Mesendoderm (in vitro differentiated cells): Measurements from ENCODE around the gene AGA.

Experiments
- DNase-seq: peaks from one replicate; pipeline ENCODE4 v3.0.0; 2013
- H2AK5ac ChIP-seq: 2 replicates; pipeline ENCODE4 v1.6.1; 2013; ENCODE audit warnings: low read length, inconsistent platforms
- H2BK120ac ChIP-seq: 2 replicates; pipeline ENCODE4 v1.6.1; 2013; ENCODE audit warnings: low read depth, mild to moderate bottlenecking, low read length, moderate library complexity, mixed read lengths
- H2BK15ac ChIP-seq: replicated peaks from 2 replicates; pipeline ENCODE4 v1.6.1; 2013; ENCODE audit warnings: low read depth, mild to moderate bottlenecking, moderate library complexity
- H2BK5ac ChIP-seq: 2 replicates; pipeline ENCODE4 v1.6.1; 2013; ENCODE audit warnings: low read length, inconsistent platforms
- H3K18ac ChIP-seq: 2 replicates; pipeline ENCODE4 v1.6.1; 2013; ENCODE audit warnings: mild to moderate bottlenecking, low read length, mixed read lengths
- H3K23ac ChIP-seq: one replicate; pipeline ENCODE4 v1.6.1; 2013; ENCODE audit warnings: low read length
- H3K27ac ChIP-seq: 2 replicates; pipeline ENCODE4 v1.5.1; 2013; ENCODE audit warnings: low read depth, mild to moderate bottlenecking, inconsistent platforms, low read length, moderate library complexity
- H3K27me3 ChIP-seq: 2 replicates; pipeline ENCODE4 v1.6.1; 2013; ENCODE audit warnings: low read length, control low read depth, mild to moderate bottlenecking, inconsistent platforms; ENCODE audit not compliant: insufficient read depth, poor library complexity
- H3K36me3 ChIP-seq: 2 replicates; pipeline ENCODE4 v1.6.1; 2013; ENCODE audit warnings: low read length, inconsistent platforms; ENCODE audit not compliant: control insufficient read depth, insufficient read depth
- H3K4ac ChIP-seq: one replicate; pipeline ENCODE4 v1.6.1; 2013; ENCODE audit warnings: low read depth, mild to moderate bottlenecking, low read length, moderate library complexity
- H3K4me1 ChIP-seq: 2 replicates; pipeline ENCODE4 v1.6.1; 2013; ENCODE audit warnings: low read depth, low read length, inconsistent platforms; ENCODE audit not compliant: control insufficient read depth
- H3K4me2 ChIP-seq: 2 replicates; pipeline ENCODE4 v1.6.1; 2013; ENCODE audit warnings: low read length
- H3K4me3 ChIP-seq: 2 replicates; pipeline ENCODE4 v1.5.1; 2013; ENCODE audit warnings: mild to moderate bottlenecking, low read length
- H3K56ac ChIP-seq: one replicate; pipeline ENCODE4 v1.6.1; 2013; ENCODE audit warnings: low read length
- H3K79me1 ChIP-seq: 2 replicates; pipeline ENCODE4 v1.6.1; 2013; ENCODE audit warnings: low read length, inconsistent platforms
- H3K79me2 ChIP-seq: 2 replicates; pipeline ENCODE4 v1.6.1; 2013; ENCODE audit warnings: mild to moderate bottlenecking, low read length; ENCODE audit not compliant: control insufficient read depth, insufficient read depth
- H3K9ac ChIP-seq: 2 replicates; pipeline ENCODE4 v1.6.1; 2013; ENCODE audit warnings: low read length, inconsistent platforms
- H4K5ac ChIP-seq: one replicate; pipeline ENCODE4 v1.6.1; 2013; ENCODE audit warnings: low read length
- H4K8ac ChIP-seq: one replicate; pipeline ENCODE4 v1.6.1; 2013; ENCODE audit warnings: low read depth, mild to moderate bottlenecking, control low read depth, low read length, moderate library complexity
- WGBS: extraction: QIAGEN DNeasy Blood & Tissue Kit; methylation state at CpG from one replicate; pipeline ENCODE4 v1.1.7; 2013; ENCODE audit warnings: low lambda C conversion rate, missing lambda C conversion rate; ENCODE audit not compliant: insufficient coverage; ENCODE audit errors: extremely low coverage; 5-methylcytosine and 5-hydroxymethylcytosine counted together

Gene AGA

GRCh38 chr4:177485528-177485927 lies 43.3 kb upstream of the AGA start:
- H3K79me1 ChIP-seq: no peaks in the 10 kb centered on the region
- no peak overlapping the region for H2AK5ac ChIP-seq
- no peak overlapping the region for H2BK15ac ChIP-seq
- H3K23ac ChIP-seq: no peak overlapping the region
- H4K5ac ChIP-seq: no peak overlapping the region
- H3K36me3 ChIP-seq: no peaks in the 10 kb centered on the region
- no peak overlapping the region for H3K4ac ChIP-seq
- no peak overlapping the region for H3K27ac ChIP-seq
- H2BK5ac ChIP-seq: no peak overlapping the region
- H3K18ac ChIP-seq: no peak overlapping the region
- H2BK120ac ChIP-seq: no peak overlapping the region
- no peaks in the 10 kb centered on the region for H3K4me1 ChIP-seq
- H3K9ac ChIP-seq: no peak overlapping the region
- no peak overlapping the region for H4K8ac ChIP-seq
- H3K79me2 ChIP-seq: no peaks in the 10 kb centered on the region
- WGBS: no CpG with 5 or more reads among the region's 1 CpG
- H3K27me3 ChIP-seq: no peaks in the 10 kb centered on the region
- H3K56ac ChIP-seq: no peak overlapping the region
- no peak overlapping the region for H3K4me3 ChIP-seq
- DNase-seq: no peak
- H3K4me2 ChIP-seq: no peak overlapping the region

GRCh38 chr4:177484613-177485021 lies 42.4 kb upstream of the AGA start:
- Histone ChIP-seq H3K9ac (no peak overlapping the region), H3K4ac (no peak overlapping the region), H3K79me2 (no peaks in the 10 kb centered on the region), H3K79me1 (no peaks in the 10 kb centered on the region), H4K5ac (no peak overlapping the region), H3K4me1 (no peaks in the 10 kb centered on the region), H3K27ac (no peak overlapping the region), H3K23ac (no peak overlapping the region), H2BK120ac (no peak overlapping the region), H3K4me2 (no peak overlapping the region), H2AK5ac (no peak overlapping the region), H4K8ac (no peak overlapping the region), H3K18ac (no peak overlapping the region), H3K27me3 (no peaks in the 10 kb centered on the region), H3K4me3 (no peak overlapping the region), H3K56ac (no peak overlapping the region), H3K36me3 (no peaks in the 10 kb centered on the region), H2BK15ac (no peak overlapping the region), H2BK5ac (no peak overlapping the region)
- peak; percentile 50 for DNase-seq
- no CpG with 5 or more reads among the region's 1 CpG for WGBS

DNA sequence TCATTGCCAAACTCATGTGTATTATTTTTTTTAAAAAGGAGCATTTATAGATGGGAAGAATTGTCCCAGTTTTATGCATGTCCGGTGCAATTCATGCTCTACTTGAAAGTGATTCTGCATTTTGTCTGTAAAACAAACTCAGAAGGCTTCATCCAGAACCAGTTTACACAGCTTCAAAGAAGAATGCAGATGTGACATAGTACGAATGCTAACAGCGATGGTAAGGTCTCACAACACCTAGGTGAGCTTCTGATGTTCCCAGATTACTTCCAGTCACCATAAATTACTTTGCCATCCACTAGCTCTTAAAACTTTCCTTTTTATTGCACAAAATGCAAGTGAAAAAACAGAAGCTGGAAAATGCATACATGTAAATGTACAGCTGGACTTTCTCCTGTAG lies 41.5 kb upstream of the AGA start:
- H3K18ac ChIP-seq: no peak overlapping the region
- no peaks in the 10 kb centered on the region for H3K36me3 ChIP-seq
- H3K27me3 ChIP-seq: no peaks in the 10 kb centered on the region
- H3K23ac ChIP-seq: no peak overlapping the region
- no peak overlapping the region for H4K8ac ChIP-seq
- H4K5ac ChIP-seq: no peak overlapping the region
- no peak for DNase-seq
- no peak overlapping the region for H2BK5ac ChIP-seq
- H2BK120ac ChIP-seq: no peak overlapping the region
- no peaks in the 10 kb centered on the region for H3K79me2 ChIP-seq
- no peak overlapping the region for H3K56ac ChIP-seq
- no peak overlapping the region for H3K9ac ChIP-seq
- no CpG with 5 or more reads among the region's 3 CpGs for WGBS
- no peak overlapping the region for H2BK15ac ChIP-seq
- H3K79me1 ChIP-seq: no peaks in the 10 kb centered on the region
- no peak overlapping the region for H3K4ac ChIP-seq
- H3K4me2 ChIP-seq: no peak overlapping the region
- H3K4me1 ChIP-seq: no peaks in the 10 kb centered on the region
- no peak overlapping the region for H3K27ac ChIP-seq
- H3K4me3 ChIP-seq: no peak overlapping the region
- no peak overlapping the region for H2AK5ac ChIP-seq

DNA sequence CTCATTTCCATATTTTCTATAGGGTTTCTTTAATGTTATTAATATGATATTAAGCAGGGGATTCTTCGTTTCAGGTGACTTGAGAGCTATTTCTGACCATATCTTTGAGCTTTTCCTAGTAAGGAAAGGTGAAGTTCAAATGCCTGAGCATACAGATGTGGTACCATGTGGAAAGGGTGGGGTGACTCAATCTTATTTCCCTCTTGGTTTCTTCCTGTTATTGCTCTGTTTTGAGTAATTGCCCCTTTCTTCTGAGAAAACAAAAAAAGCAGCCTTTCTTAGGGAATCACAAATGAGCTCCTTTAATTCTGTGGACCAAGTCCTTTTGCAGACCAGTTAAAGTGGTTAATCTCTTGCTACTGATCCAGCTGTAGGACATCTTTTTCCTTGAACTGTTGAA lies 41.0 kb upstream of the AGA start:
- H3K18ac ChIP-seq: no peak overlapping the region

GRCh38 chr4:177482367-177482766 lies 40.1 kb upstream of the AGA start:
- H2AK5ac ChIP-seq: no peak overlapping the region
- H2BK15ac ChIP-seq: no peak overlapping the region
- H3K79me1 ChIP-seq: no peaks in the 10 kb centered on the region
- no peak overlapping the region for H3K4me3 ChIP-seq
- no peak overlapping the region for H3K4me2 ChIP-seq
- H3K4me1 ChIP-seq: no peaks in the 10 kb centered on the region
- no peak overlapping the region for H3K9ac ChIP-seq
- no peak overlapping the region for H2BK120ac ChIP-seq
- no peak overlapping the region for H4K5ac ChIP-seq
- no peak overlapping the region for H2BK5ac ChIP-seq
- H3K56ac ChIP-seq: no peak overlapping the region
- H3K4ac ChIP-seq: no peak overlapping the region
- H4K8ac ChIP-seq: no peak overlapping the region
- H3K27me3 ChIP-seq: no peaks in the 10 kb centered on the region
- H3K36me3 ChIP-seq: no peaks in the 10 kb centered on the region
- DNase-seq: no peak
- H3K23ac ChIP-seq: no peak overlapping the region
- no peak overlapping the region for H3K27ac ChIP-seq
- no peaks in the 10 kb centered on the region for H3K79me2 ChIP-seq
- H3K18ac ChIP-seq: no peak overlapping the region

More for the DNA sequence above, 41.0 kb upstream of the AGA start:
- Histone ChIP-seq H3K79me2 (no peaks in the 10 kb centered on the region), H3K27ac (no peak overlapping the region), H4K8ac (no peak overlapping the region), H2BK15ac (no peak overlapping the region), H3K4ac (no peak overlapping the region), H3K36me3 (no peaks in the 10 kb centered on the region), H2BK5ac (no peak overlapping the region), H2AK5ac (no peak overlapping the region), H3K79me1 (no peaks in the 10 kb centered on the region), H3K56ac (no peak overlapping the region), H3K4me1 (no peaks in the 10 kb centered on the region), H3K4me2 (no peak overlapping the region), H3K27me3 (no peaks in the 10 kb centered on the region), H3K4me3 (no peak overlapping the region), H3K23ac (no peak overlapping the region), H4K5ac (no peak overlapping the region), H2BK120ac (no peak overlapping the region), H3K9ac (no peak overlapping the region)
- no CpG with 5 or more reads among the region's 1 CpG for WGBS
- no peak for DNase-seq

DNA sequence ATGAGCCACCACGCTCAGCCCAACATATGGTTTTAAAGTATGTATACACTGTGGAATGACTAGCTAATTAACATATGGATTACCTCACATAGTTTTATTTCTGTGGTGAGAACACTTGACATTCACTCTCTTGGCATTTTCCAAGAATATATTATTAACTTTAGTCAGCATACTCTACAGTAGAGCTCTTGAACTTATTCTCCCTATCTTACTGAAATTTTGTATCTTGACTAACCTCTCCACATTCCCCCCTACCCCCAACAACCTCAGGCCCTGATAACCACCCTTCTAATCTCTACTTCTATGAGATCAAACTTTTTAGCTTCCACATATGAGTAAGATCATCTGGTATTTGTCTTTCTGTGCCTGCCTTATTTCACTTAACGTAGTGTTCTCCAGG lies 38.6 kb upstream of the AGA start:
- H3K4me3 ChIP-seq: no peak overlapping the region
- H3K9ac ChIP-seq: no peak overlapping the region
- no CpG with 5 or more reads among the region's 2 CpGs for WGBS
- H3K36me3 ChIP-seq: no peaks in the 10 kb centered on the region
- DNase-seq: no peak
- no peak overlapping the region for H2AK5ac ChIP-seq
- no peaks in the 10 kb centered on the region for H3K79me2 ChIP-seq
- H3K23ac ChIP-seq: no peak overlapping the region
- no peaks in the 10 kb centered on the region for H3K79me1 ChIP-seq
- no peaks in the 10 kb centered on the region for H3K27me3 ChIP-seq
- H2BK5ac ChIP-seq: no peak overlapping the region
- no peak overlapping the region for H3K4me2 ChIP-seq
- H3K18ac ChIP-seq: no peak overlapping the region
- no peak overlapping the region for H3K4ac ChIP-seq
- H3K4me1 ChIP-seq: no peaks in the 10 kb centered on the region
- no peak overlapping the region for H3K27ac ChIP-seq
- H4K8ac ChIP-seq: no peak overlapping the region
- no peak overlapping the region for H4K5ac ChIP-seq
- H2BK15ac ChIP-seq: no peak overlapping the region
- H3K56ac ChIP-seq: no peak overlapping the region
- H2BK120ac ChIP-seq: no peak overlapping the region
